Measurements from ENCODE around the gene AKT1.

Gene AKT1

DNA sequence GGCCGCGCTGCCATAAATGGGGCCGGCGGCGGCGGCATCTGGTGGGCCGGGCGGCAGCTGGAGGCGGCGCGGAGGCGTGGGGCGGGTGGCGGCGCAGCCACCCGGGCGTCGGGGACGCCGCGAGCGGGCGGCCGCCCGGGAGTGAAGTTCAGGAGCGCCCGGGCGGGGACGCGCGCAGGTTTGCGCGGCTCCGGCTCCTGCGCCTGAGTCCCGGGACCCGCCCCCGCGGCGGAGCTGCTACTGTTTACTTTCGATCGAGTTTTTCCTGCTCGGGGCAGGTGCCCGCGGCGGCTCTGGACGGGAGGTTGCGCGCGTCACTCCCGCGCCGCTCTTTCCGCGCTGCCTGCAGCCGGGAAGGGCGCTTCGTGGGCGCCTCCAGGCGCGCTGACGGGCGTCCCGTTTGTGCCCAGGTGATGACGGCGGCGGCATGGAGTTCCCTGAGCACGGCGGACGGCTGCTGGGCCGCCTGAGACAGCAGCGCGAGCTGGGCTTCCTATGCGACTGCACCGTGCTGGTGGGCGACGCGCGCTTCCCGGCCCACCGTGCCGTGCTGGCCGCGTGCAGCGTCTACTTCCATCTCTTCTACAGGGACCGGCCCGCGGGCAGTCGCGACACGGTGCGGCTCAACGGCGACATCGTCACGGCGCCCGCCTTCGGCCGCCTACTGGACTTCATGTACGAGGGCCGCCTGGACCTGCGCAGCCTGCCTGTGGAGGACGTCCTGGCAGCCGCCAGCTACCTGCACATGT is 5.4 kb upstream of the AKT1 start, which contains the start of gene ZBTB42:
ZBTB42 (plus strand) TSS at position 331 of the 749 bp plus-strand sequence; CDS start at position 428, 97 bp downstream.
- FAIRE-seq, result no peak
- no peak for DNase-seq (ENCODE audit: extremely low spot score, insufficient read length, low read depth)

DNA sequence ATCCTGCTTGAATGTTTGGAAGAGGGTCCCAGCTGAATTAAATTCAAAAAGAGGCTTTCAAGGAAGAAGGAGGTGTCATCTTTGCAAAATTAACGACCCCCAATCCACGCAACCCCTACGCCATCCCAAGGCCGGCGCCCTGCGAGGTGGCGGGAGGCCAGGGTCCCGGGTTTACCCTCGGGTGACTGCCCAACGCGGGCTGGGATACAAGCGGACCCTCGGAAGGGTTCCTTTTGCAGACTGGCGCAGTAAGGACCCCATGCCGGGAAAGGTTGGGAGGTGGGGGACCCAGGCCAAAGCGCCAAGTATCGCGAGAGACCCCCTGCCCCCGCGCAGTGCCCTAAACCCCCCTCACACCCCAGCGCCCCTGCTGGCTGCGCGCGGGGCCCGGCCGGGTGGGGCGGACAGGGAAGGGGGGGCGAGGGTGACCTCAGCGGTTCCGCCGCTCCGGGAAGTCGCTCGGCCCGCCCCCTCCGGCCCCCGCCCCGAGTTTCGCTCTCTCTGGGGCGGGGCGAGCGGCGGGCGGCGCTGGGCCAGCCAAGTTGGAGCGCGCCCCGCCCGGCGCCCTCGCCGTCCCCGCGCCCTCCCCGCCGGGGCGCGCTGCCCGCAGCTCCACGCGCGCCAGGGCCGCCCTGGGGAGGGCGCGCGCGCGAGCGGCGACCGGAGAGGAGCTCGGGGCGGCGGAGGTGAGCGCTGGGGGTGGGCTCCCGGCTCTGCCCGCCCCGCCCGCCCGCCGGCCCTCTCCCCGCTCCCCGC is 4.6 kb upstream of the AKT1 start:
- peak; percentile 72 for DNase-seq (ENCODE audit: extremely low spot score, insufficient read length, low read depth)
- FAIRE-seq, result no peak

DNA sequence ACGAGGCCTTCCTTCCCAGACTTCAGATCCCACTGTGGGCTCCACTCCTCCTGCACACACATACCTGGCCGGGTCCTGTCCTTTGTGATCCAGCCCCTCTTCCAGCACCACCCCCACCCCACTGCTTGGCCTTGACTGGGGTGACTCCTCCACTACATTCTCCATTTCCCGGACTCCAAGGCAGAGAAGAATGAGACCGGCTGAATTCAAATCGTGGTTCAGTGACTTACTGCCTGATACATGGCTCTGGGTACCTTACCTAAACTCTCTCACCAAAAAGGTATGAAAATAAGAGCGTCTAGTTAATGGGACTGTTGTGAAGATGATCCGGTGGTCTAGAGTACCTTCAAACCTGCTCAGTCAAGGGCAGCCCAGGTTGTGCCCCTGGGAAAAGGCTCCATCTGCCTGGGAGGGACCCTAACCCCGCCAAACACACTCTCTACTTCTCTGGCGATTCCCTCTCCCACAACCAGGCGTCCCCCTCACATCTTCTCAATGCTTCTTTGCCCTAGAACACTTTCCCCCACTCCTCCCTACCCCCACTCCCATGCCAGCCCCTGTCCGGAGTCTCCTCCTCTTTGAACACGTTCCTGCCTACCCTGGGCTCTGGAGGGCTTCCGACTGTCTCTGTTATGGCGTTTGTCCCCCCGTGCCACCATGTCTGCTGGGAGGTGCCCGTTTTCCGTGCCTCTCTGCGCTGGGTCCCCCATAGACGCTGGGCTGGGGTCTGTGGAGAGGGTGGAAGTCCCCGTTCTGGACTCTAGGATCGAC is 3.9 kb upstream of the AKT1 start:
- DNase-seq (ENCODE audit: extremely low spot score, insufficient read length, low read depth) (no peak), FAIRE-seq (no peak)

DNA sequence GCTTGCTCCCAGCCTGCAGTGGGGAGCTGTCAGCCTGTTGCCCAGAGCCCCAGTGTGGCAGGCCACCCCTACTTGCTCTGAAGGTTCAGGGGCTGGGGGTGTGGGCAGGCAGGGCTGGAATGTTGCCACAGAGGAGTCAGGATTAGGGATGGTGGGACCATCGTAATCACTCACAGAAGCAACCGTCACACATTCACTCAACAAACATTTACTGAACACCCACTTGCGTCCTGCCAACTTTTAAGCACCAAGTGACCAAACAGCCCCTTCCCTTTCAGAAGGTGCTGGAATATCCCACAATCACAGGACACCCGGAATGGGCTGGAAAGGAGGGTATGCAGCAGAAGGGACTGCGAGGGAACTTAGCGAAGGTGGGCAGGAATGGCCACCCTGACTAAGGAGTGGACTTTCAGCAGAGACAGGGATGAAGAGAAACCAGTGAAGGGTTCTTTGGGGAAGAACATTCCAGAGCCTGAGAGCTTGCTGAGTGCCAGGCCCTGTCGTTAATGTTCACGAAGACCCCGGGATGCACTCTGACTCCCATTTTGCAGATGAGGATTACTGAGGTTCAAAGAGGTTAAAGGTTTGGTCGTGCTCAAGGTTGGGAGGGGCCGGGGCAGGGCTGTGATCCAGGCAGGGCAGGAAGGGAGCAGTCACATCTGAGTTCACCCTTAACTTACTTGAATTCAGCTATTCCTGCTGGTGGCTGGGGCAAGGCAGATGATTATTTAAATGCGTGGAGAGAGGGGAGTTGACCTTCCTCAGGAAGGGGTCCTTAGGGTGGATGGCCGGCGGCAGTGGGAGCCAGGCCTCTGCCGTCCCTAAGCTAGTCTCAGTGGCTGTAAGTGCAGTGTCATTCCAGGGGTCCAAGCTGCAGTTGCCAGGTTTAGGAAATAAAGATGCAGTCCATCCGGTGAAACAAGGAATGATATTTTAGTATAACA is 3.0 kb upstream of the AKT1 start:
- DNase-seq (ENCODE audit: extremely low spot score, insufficient read length, low read depth) (no peak), FAIRE-seq (no peak)

DNA sequence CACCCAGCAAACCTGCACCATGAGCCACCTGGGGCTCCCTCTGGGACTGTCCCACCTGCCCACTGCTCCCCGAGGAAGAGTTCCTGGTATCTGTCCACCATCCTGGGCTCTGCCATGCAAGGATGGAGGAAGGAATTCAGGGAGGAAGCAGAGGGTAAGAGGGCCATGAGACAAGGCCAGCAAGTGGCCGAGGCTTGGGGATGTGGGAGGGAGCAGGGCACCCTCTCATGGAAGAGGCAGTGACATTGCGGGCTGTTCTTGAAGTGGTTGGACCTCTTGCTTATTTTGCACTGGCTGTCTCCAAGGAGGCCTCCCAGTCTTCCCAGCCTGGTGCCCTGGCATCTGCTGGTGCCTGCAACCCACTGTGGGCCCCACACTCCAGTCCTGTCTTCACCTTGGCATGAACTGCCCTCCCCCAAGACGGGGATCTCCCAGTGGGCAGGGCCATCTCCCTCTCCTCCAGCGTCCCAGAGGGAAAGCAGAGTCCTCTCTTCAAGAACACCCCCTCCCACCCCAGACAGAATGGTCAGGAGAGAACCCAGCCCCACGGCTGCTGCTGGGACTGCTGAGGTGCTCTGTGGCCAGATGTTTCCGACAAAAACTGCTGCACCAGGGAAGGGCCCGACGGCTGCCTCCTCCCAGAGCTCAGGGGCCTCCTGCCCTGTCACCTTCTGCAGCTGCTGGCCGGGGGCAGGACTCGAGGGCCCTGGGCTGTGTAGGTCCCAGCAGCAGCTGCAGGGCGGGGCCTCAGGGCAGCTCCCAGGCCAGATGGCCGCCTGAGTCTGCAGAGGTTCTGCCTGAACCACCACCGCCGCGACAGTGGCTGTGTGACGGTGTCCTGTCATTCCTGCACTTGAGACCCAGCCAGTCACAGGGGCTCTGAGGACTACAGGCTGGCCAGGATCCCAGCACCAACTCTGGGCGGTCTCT is 1.8 kb upstream of the AKT1 start:
- no peak for DNase-seq (ENCODE audit: extremely low spot score, insufficient read length, low read depth)

DNA sequence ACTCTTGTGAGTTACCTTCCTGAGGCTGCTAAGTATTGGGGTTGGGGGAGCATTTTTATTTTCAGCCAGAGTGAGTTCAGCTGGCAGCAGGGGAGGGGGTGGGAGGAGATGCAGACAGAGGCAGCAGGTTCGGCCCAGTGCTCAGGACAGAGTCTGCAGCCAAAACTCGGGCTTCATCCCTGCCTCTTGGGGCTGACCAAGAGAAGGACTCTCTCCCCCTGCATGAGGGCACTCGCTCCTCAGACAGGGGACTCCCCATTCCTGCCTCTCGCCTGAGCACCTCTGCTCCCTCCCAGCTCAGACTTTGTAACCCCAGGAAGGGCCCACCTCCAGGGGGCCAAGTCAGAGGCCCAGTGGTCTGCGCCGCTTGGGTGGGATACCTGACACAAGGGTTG is 1.1 kb upstream of the AKT1 start:
- no peak for DNase-seq (ENCODE audit: extremely low spot score, insufficient read length, low read depth)
- no peak for FAIRE-seq

More for the DNA sequence above, 1.8 kb upstream of the AKT1 start:
- FAIRE-seq, result no peak

DNA sequence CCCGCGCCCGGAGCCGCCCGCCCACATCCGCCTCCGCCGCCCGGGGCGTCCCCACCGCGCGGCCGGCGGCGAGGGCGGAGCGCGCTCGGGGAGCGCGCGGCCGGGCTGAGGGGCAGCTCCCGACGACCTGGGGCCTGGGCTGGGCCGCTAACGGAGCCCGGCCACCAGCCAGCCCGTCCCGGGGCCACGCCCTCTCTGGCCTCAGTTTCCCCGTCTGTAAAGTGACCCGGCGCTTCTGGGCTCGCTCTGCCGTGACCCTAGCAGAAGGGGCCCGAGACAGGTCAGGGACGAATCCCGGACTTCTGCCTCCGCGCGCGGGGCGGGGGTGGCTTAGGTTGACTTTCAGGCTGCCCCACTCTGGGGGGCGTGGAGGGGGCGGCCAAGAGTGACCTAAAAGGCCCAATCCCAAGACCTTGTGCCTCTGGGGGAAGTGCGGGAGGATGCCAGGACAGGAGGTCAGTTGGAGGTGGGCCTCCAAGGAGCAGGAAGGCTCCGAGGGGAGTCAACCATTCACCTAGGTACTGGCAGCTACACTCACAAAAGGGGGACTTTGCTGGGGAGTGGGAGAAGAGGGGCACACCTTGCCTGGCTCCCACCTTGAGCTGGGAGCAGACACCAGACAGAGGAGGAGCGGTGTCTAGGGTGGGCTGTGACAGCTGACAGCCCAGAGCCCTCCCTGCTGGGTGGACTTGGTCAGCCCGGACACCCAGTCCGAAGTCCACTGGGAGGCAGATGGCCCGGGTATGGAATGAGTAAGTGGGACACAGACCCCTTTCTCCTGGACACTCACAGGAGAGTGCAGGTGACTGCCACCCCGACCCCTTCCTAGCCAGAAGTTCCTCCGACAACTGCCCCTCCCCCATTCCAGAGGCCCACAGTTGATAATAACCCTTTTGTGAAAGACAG is 486 bp upstream of the AKT1 start:
- DNase-seq (ENCODE audit: extremely low spot score, insufficient read length, low read depth) (peak; percentile 74), FAIRE-seq (no peak)

DNA sequence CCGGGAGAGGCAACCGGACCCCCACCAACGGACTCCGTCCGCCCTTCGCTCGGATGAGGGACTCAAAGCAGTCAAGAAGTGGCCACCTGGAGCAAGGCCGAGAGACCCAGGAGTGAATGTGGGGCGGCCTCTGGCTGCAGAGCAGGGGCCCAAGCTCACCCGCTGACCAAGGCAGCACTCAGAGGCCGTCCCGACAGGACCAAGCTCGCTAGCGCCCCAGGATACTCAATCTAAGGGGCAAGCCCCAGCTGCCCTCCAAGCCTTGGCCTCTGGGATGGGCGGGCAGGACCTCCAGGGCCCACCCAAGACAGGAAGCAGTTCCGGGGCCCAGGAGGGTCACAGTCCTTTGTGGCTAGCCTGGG is 936 bp downstream of the AKT1 start:
- FAIRE-seq (peak; percentile 50), DNase-seq (ENCODE audit: extremely low spot score, insufficient read length, low read depth) (no peak)

DNA sequence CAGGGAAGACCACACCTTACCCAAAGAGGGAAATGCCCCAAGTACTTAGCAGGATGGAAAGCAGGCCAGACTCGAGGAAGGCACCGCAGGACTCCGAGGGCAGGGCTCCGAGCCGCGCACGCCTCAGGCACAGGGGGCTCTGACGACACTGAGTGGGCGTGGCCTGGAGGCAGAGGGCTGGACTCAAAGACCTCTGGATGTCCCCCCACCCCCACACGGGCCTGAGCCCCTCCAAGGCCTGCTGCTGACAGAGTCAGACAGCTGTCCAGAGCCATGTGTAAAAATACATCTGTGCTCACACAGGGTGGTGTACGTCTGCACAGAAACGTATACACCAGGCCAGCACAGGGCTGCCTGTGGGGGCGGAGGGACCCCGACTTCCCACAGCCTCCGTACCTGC is 1.4 kb downstream of the AKT1 start:
- DNase-seq (ENCODE audit: extremely low spot score, insufficient read length, low read depth) (no peak), FAIRE-seq (peak; percentile 60)

DNA sequence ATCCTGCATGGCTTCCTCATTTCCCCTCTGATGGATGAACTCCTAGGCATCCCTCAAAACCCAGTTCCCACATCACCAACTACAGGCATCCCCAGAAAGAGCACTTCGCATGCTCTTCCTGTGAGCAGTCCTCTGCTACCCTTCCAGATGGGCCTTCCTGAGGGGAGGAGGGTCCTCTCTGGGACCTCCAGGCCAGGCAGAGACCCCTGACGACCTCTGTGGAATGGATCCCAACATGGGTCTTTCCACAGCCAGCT is 1.9 kb downstream of the AKT1 start:
- DNase-seq (ENCODE audit: extremely low spot score, insufficient read length, low read depth) (no peak), FAIRE-seq (no peak)

DNA sequence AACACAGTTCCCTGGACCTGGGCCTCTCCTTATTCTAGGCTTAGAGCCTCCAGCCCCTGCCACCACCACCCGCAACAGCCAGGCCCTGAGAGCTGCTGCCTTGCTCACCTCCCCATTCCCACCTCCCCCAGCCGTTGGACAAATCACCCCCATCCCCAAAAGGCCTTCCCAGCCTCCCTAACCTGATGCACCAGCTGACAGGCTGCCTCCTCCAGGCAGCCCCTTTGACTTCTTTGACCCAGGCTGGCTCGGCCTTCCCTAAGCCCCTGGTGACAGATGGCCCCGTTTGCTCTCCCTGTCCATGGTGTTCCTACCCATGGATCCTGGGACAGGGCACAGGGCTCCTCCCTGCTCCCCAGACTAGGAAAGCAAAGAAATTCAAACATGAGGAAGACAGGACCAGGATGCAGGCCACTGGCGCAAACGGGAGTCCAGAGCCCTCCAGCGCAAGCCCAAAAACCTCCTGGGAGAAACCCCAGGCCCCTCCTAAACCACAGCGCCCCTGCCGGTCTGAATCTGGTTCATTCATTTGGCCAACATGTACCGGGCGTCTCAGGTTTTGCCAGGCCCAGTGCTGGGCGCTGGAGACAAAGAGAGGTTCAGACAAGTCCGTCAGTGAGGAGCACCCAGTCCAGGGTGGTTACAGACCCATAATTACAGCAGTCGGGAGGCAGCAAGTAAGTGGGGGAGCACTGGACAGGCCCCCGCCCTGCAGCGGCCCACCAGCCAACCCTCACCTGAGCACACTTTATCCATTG is 2.4 kb downstream of the AKT1 start:
- DNase-seq (ENCODE audit: extremely low spot score, insufficient read length, low read depth) (no peak), FAIRE-seq (no peak)

DNA sequence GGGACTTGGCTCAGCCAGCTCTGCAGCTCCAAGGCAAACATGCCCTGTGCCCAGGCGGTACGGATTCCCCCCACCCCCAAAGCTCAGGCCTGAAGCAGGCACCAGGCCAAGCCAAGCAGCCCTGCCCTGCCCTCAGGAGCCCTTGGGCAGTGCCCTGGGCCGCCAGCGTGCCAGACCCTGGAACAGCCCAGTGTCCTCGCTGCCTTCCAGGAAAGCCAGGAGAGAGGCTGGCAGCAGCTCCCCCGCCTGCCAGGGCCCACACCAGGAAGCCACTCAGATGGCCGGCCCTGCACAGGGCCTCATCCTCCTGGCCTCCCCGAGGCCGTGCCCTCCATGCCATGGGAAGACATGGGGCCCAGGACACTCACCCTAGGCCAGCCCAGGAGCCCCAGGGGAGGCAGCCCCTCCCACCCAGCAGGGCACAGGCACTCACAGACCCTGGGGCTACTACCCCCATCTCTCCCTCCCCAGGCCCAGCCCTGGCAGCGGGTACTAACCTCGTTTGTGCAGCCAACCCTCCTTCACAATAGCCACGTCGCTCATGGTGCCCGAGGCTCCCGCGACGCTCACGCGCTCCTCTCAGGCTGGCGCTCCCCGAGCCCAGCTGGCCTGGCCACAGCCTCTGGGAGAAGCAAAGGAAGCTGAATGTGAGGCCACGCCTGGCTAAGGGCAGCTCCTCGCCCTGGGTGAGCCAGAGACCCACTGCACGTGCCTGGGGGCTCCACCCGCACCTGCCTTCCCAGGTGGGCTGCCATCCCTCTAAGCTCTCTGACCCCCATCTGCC is 3.3 kb downstream of the AKT1 start:
- no peak for FAIRE-seq
- DNase-seq (ENCODE audit: extremely low spot score, insufficient read length, low read depth), result no peak

DNA sequence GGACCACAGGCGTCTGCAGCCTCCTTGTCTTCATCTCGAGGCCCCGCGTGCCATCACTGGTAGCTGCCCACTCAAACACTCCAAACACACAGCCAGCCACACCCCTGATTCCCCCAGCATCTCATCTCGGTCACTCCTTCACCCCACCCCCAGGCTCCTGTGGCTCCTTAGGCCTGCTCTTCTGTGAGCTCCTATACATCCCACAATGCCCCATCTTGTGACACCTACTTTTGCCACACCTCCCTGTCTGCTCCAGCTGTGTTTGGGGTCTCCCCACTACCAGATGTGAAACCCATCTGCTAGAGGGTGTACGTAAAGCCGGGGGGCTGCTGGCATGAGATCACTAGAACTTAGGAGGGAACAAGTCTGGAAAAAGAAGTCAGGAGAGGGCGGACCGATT is 4.1 kb downstream of the AKT1 start:
- DNase-seq (ENCODE audit: extremely low spot score, insufficient read length, low read depth) (no peak), FAIRE-seq (no peak)

DNA sequence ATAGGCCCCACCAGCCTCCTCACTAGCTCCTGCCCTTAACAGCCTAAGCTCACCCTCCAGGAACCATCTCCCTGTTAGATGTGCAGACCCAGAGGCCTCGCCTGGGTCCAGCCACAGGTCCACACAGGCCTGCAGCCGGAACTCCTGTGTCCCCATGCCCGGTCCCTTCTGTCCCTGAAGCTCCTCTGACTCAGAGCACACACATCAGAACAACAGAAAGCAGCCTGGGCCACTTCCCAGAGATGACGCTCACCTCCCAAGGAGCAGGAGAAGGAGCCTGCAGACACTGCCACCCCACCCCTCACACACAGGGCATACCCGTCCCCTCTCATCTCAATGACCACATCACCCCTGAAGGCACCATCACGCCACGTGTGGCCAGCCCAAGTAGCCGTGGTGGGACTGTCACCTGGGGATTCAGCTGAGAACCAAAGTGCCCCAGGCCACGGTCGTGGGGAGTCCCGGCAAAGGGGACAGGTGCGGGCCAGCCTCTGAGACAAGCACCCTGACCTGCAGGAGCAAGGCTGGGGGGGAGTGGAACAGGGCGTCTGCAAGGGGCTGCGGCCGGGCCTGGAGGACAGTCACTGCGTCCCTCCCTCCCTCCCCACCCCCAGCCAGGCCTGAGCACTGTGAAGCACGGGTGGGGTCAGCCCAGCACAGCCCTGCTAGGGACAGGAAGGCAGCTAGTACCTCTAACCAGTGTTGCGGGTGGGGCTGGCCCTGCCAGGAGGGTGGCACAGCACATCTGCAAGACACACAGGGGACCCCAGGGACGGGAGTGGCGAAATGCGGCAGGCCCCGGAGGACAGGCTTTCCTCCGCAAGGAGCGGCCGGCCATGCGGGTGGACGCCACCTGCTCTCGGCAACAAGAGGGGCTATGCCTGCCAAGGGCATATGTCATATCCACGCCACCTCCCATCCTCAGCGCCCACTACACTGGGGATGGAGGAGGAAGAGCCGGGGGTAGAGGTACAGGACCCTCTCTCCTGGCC is 5.5 kb downstream of the AKT1 start:
- FAIRE-seq (no peak), DNase-seq (ENCODE audit: extremely low spot score, insufficient read length, low read depth) (no peak)

DNA sequence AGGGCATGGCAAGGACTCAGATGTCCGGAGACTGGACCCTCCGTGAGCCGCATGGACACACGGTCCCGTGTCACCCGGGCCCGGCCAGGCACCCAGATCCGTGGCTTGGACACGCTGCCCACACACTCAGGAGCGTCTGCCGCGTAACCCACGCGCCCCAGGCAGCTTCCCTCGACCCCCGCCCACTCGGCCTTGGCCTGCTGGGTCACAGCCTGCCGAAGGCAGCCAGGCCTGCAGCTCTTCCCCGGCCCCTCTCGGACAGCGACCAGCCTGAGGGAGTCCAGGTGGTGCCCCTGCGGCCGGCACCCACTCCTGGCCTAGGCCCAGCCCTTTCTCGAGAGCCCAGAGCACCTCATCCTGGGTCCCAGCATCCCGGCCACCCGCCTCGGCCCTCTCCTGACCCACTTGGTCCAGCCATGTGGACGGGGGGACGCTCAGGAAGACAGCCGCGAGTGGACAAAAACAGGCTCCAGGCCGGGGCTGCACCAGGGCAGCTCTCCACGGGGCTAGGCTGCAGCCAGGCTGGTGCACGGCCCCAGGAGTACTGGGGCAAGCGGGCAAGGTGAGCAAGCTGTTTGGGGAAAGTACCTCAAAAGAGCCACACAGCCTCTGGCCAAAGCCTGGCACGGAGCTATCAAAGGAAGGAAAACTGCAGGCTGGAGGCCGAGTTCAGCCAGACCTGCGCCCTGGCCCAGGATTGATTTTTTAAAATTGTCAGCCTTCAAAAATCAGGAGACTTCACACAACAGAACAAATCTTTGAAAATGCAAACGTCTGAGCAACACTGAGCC is 6.5 kb downstream of the AKT1 start:
- DNase-seq (ENCODE audit: extremely low spot score, insufficient read length, low read depth) (no peak), FAIRE-seq (no peak)
